NCI-H2227 treated with DMSO at 0.1 percent for 48 hours (cell line): ENCODE results near the gene SERTAD1.
A peak's percentile ranks its signal among the peaks of the same experiment; 100 is the strongest.
"Not testable (repeated sequence)": the region's sequence is repeated elsewhere in the genome, so short reads cannot be mapped to it uniquely, and the experiment has no call there.

ENCODE experiments used
- DNase-seq: peaks from one replicate; lab custom pipeline; 2025; lab: John Stamatoyannopoulos, UW

The SERTAD1 gene

DNA sequence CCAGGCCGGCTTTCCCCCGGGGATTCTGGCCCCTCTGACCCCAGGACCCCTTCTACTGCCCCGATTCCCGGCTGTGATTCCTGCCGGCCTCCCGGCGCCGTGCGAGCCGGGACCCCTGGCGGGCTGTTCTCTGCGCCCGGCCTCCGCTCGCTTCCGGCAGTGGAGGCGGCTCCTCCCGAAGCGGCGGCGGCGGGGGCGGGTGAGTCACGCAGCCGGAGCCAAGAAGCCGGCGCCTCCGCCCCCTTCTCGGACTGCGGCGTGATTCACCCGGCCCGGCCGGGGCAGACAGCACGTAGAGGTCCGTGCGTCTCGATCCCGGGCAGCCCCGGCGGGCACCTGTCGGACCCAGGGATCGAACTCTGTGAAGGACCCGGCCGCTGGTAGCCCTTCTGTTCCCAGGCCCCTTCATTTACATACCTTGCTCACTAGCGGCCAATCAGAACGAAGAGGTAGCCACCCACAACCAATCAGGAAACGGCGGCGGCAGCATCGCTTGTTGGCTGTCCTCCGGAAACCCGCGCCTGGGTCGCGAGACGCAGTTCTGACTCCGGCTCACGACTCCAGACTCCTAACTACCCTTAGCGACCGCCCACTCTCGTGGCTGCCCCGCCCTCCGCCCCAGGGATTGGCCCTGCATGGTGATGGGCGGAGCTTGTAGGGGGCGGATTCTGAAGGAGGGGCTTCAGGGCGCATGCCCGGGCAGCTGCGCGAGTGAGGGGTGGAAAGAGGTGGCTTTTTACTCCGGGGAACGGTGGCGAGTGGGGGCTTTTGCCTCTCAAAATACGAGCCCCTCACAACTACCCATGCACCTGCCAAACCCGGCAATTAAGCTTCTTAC lies at the start of gene SERTAD1:
Gene SERTAD1, minus strand, starts transcription at position 543 of the 838 bp plus-strand sequence. CDS start 2,446 bp downstream, outside the sequence.
- DNase-seq: peak; percentile 100

DNA sequence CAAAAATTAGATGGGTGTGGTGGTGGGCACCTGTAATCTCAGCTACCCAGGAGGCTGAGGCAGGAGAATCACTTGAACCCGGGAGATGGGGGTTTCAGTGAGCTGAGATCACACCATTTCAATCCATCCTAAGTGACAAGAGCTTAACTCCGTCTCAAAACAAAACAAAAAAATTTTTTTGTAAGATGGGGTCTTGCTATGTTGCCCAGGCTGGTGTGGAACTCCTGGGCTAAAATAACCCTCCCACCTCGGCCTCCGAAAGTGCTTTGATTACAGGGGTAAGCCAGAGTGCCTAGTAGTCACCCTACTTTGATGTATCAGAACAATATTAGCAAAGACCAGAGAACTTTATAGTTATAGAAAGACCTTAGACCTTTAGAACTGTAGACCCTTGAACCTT lies 48.9 kb upstream of the SERTAD1 start:
- no peak for DNase-seq

- no peak for DNase-seq
Measured at GRCh38 chr19:40472516-40472915, 46.7 kb upstream of the SERTAD1 start.

DNA sequence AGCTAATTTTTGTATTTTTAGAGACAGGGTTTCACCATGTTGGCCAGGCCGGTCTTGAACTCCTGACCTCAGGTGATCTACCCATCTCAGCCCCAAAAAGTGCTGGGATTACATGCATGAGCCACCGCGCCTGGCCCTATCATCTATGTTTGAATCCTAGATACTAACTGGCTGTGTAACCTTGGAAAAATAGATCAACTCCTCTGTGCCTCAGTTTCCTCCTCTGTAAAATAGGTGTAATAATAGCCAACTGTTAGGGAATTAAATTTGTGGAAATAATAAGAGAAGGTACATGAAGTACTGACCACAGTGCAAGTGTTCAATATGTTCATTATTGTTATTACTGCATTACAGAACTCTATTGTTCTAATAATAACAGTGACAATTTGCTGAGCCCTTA lies 45.3 kb upstream of the SERTAD1 start:
- no peak for DNase-seq

- DNase-seq: no peak
Measured at GRCh38 chr19:40469011-40469410, 43.2 kb upstream of the SERTAD1 start.

DNA sequence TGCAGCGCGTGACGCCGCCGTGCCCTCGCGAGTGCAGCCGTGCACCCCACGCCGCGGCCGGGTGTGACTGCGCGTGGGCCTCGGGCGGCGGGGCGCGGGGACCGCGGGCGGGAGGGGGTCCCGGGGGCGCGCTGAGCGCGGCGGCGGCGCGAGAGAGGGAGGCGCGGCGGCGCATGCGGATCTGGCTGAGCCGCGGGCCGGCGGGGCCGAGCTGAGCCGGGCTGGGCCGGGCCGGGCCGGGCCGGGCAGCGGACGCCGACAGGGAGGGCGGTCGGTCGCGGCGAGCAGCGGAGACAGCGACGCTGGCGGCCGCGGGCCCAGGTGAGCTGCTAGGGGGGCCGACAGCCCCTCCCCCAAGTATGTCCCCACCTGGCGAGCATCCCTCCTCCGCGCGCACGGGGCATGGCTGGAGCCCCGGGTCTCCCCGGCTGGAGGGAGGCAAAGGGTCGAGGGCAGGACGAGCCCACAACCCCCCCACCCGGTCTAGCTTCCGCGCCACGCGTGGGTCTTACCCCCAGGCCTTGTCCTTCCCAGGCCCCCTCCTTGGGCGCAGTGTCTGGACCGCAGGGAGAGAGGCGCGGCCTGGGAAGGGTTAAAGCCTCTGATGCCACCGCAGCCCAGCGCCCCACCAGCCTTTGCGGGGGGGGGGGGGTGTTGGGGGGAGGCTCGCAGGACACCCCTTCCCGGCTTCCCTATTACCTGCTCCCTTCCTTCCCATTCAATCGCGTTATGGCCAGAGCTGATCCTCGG lies 41.4 kb upstream of the SERTAD1 start, which contains the start of gene SPTBN4:
Gene SPTBN4, plus strand, starts transcription at position 17 of the 750 bp plus-strand sequence. CDS start 5,621 bp downstream, outside the sequence.
- no peak for DNase-seq

GRCh38 chr19:40466219-40466984 lies 40.6 kb upstream of the SERTAD1 start:
- DNase-seq: no peak

DNA sequence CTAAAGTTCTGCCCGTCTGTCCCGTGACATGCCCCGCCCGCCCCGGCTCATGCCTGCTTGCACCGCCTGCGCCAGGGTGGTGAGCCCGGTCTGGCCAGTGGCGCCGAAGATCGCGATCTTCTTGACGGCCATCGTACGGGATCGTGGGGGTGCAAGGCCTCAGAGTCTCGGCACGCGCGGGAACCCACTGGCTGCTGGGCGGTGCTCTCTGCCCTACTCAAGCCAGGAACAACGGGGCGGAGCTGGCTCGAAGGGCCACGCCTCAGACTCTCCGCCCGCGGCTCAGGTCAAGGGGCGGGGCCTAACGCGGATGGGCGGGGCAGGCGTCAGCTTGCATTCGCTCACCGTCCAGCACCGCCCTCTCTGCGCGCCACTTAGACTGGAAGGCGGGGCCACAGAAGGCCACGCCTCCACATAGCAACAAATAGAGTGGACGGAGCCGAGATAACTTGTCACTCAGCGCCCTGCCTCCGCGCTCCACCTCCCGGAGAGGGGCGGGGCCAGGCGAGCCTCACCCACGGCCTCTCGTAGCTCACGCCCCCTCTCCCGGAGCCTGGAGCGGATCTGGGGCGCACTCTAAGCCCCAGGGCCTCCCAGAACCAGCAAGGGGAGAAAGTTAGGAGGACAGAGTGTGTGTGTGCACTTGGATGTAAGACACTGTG lies 39.9 kb upstream of the SERTAD1 start, which contains the start of gene BLVRB:
Gene BLVRB, minus strand, starts transcription at position 189 of the 662 bp plus-strand sequence. Its CDS starts 57 bp downstream, at position 132.
- peak; percentile 100 for DNase-seq

GRCh38 chr19:40465025-40465556 lies 39.3 kb upstream of the SERTAD1 start:
- DNase-seq: peak; percentile 78

DNA sequence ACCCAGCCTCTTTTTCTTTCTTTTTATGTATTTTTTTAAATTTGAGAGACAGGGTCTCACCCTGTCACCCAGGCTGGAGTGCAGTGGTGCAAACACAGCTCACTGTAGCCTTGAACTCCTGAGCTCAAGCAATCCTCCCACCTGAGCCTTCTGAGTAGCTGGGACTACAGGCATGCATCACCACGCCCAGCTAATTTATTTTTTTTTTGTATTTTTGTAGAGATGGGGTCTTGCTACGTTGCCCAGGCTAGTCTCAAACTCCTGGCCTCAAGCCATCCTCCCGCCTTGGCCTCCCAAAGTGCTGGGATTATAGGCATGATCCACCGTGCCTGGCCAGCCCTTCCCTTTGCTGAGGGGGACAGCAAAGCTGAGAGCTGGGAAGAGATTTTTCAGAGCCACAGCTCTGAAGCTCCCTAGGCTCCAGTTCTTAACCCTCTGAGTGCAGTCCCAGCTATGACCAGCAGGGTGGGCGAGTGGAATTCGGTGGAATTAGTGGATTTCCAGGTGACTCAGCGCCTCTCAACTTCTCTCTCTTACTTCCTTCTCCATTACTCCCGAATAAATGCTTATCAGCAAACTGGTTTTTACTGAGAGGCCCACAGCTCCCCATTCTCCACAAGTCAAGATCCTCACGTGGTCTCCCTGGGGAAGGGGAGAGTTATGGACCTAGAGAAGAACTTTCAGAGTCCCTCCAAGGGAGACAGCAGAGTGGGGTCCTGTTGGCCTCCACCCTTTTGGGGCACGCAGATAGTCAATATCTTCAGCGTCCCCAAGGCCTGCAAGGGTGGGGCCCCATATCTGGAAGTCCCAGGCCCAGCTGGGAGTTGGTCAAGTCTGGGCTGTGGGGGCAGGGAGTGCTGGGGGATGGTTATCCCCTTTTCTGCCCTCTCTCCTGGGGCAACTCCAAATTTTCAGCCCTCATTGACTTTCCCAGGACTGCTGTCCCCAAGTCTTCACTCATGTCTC lies 38.5 kb upstream of the SERTAD1 start:
- DNase-seq: peak; percentile 94

GRCh38 chr19:40463587-40464037 lies 37.8 kb upstream of the SERTAD1 start:
- not testable (repeated sequence) for DNase-seq

DNA sequence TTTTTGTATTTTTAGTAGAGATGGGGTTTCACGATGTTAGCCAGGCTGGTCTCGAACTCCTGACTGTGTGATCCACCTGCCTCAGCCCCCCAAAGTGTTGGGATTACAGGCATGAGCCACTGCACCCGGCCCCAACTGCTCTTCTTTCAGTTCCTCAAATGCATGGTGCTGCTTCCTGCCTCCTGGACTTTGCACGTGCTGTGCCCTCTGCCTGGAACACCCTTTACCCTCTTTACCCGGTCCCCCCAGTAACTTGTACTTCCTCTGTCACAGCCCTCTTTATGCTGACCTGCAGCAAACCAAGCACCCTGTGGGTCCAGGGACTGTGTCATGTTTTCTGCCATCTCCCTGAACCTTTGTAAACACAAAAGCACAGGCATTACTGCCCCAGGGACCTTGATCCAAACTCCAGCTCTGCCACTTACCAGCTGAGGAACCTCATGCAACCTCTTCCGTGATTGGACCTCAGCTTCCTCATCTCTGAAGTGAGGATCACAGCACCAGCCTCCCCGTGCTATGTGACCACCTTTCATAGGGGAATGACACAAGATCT lies 36.0 kb upstream of the SERTAD1 start:
- no peak for DNase-seq

DNA sequence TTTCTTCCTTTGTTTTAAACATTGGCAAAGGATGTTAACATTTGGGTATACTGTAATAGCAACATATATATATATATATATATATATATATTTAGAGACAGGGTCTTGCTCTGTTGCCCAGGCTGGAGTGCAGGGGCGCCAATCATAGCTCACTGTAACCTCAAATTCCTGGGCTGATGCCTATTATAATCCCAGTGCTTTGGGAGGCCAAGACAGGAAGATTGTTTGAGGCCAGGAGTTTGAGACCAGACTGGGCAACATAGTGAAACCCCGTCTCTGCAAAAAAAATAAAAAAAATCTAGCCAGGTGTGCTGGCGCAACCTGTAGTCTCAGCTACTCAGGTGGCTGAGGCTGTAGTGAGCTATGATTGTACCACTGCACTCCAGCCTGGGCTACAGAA lies 34.4 kb upstream of the SERTAD1 start:
- no peak for DNase-seq

DNA sequence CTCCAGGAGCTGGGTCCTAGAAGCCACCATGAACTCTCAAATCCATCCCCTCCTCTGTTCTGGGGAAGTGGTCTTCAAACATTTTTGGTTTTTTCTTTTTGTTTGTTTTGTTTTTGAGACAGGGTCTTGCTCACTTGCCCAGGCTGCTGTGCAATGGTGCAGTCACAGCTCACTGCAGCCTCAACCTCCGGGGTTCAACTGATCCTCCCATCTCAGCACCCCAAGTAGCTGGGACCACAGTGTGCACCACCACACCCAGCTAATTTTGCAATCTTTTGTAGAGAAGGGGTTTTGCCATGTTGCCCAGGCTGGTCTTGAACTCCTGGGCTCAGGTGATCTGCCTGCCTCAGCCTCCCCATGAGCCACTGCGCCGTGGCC lies 32.8 kb upstream of the SERTAD1 start:
- no peak for DNase-seq

GRCh38 chr19:40457953-40458596 lies 32.3 kb upstream of the SERTAD1 start:
- DNase-seq: no peak

- DNase-seq: no peak
Measured at GRCh38 chr19:40457048-40457447, 31.3 kb upstream of the SERTAD1 start.

GRCh38 chr19:40453943-40454342 lies 28.2 kb upstream of the SERTAD1 start:
- DNase-seq: not testable (repeated sequence)

DNA sequence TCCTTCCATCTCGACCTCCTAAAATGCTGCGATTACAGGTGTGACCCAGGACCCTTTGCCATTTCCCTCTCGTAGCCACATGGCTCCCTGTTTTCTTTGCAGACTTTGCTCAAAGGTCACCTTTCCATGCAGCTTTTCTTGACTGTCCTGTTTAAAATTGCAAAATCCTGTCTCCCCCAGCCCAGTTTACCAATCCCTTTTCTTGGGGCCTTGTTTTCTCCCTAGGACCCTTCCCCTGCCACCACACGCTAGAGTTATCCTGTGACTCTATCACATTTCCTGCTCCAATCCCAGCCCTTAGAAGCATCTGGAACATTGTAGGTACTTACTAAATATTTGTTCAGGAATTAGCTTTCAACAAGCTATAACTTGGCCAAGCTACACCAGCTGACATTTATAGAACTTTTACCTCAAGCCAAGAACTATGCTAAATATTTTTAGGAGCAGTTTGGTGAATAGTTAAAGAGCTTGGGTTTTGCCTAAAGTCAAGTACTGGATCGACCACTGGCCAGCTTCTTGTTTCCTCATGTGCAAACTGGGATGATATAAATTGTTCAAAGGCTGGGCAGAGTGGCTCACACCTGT lies 27.5 kb upstream of the SERTAD1 start:
- DNase-seq: no peak

GRCh38 chr19:40452016-40452415 lies 26.2 kb upstream of the SERTAD1 start:
- no peak for DNase-seq
